DMS153 treated with DMSO at 0.1 percent for 48 hours (cell line): ENCODE measurements around the gene CCDC191.

Source experiments
- DNase-seq: peaks from one replicate; lab custom pipeline; 2025; ENCODE audit not compliant: unreplicated experiment; lab: John Stamatoyannopoulos, UW

CCDC191 gene

GRCh38 chr3:114056130-114057010 is at the start of gene CCDC191, which contains the start of gene QTRT2:
Gene CCDC191 (minus strand): TSS chr3:114056526. CDS start chr3:114056466, 60 bp downstream.
Gene QTRT2 (plus strand): TSS chr3:114056737. CDS start chr3:114065258, 8,521 bp downstream.
- DNase-seq = peak; percentile 91

- no peak for DNase-seq
Observed at GRCh38 chr3:114104414-114104813, 48.1 kb upstream of the CCDC191 start.

- no peak for DNase-seq
Observed at GRCh38 chr3:114103858-114104257, 47.5 kb upstream of the CCDC191 start.

GRCh38 chr3:114103181-114103580 is 46.9 kb upstream of the CCDC191 start:
- DNase-seq = no peak

GRCh38 chr3:114101101-114101500 is 44.8 kb upstream of the CCDC191 start:
- no peak for DNase-seq

GRCh38 chr3:114095796-114096195 is 39.5 kb upstream of the CCDC191 start:
- no peak for DNase-seq

GRCh38 chr3:114093596-114093995 is 37.3 kb upstream of the CCDC191 start:
- no peak for DNase-seq

- no peak for DNase-seq
Observed at GRCh38 chr3:114093016-114093380, 36.7 kb upstream of the CCDC191 start.

GRCh38 chr3:114092151-114093015 is 36.1 kb upstream of the CCDC191 start:
- no peak for DNase-seq

- DNase-seq = no peak
Observed at GRCh38 chr3:114089675-114090074, 33.3 kb upstream of the CCDC191 start.

- DNase-seq = no peak
Observed at GRCh38 chr3:114086356-114086755, 30.0 kb upstream of the CCDC191 start.

GRCh38 chr3:114083112-114083511 is 26.8 kb upstream of the CCDC191 start:
- DNase-seq = no peak

GRCh38 chr3:114081037-114081436 is 24.7 kb upstream of the CCDC191 start:
- DNase-seq = no peak

- DNase-seq = no peak
Observed at GRCh38 chr3:114080201-114080600, 23.9 kb upstream of the CCDC191 start.

- DNase-seq = no peak
Observed at GRCh38 chr3:114079761-114080160, 23.4 kb upstream of the CCDC191 start.

GRCh38 chr3:114078126-114078525 is 21.8 kb upstream of the CCDC191 start:
- no peak for DNase-seq

- DNase-seq = no peak
Observed at GRCh38 chr3:114076711-114077110, 20.4 kb upstream of the CCDC191 start.

- DNase-seq = no peak
Observed at GRCh38 chr3:114071786-114072185, 15.5 kb upstream of the CCDC191 start.

- no peak for DNase-seq
Observed at GRCh38 chr3:114068336-114068735, 12.0 kb upstream of the CCDC191 start.

- DNase-seq = no peak
Observed at GRCh38 chr3:114067804-114068203, 11.5 kb upstream of the CCDC191 start.

GRCh38 chr3:114060906-114061655 is 4.8 kb upstream of the CCDC191 start:
- DNase-seq = no peak
